Right ventricle myocardium superior (tissue), 1 donor: Measurements from ENCODE around the gene DHRS7. TPM values are rescaled to one million over a fixed set of nuclear protein-coding genes. Genes with fewer than 3 reads are reported as not detected.

Source experiments
- ATAC-seq: fragments of 200-7000 bp; cut with Tn5 transposase; one replicate; pipeline ENCODE4 v1.9.1; 2020; ENCODE audit warnings: mild to moderate bottlenecking; ENCODE audit not compliant: poor library complexity
- DNase-seq: peaks from one replicate; pipeline ENCODE4 v3.0.0-alpha.2; 2020
- intact Hi-C: fragments of 100-400 bp; cut with DNase I; formaldehyde crosslinking; loops from one replicate; pipeline ENCODE4 v1.11.2; 2022
- long read RNA-seq: library from polyadenylated mRNA; unstranded; transcript quantifications from one replicate; pipeline ENCODE4 v2.0.0, GENCODE V29; 2021
- total RNA-seq: library from RNA; stranded (reverse); fragmentation: NEBNext Ultra II Directional; extraction: Animal tissue kit (Norgen Biotek cat#: 25700); gene quantifications from one replicate; pipeline ENCODE4 v1.2.1, GENCODE V29; 2021
- donor health status: DM: no; HTN: yes; CAD: no; lungs with severe emphysema.

The DHRS7 gene
- 34.4 TPM for total RNA-seq
- long read RNA-seq, transcript DHRS7-209 (7 exons, 1,322 nt) = major isoform, 73 of 76 reads
- long read RNA-seq, partial matches to known transcripts = 0 of 76 reads
- long read RNA-seq, other reads (novel, unspliced or antisense) = 2 of 76 reads

GRCh38 chr14:60164712-60165546, at the start of gene DHRS7:
Gene DHRS7 (minus strand): TSS chr14:60165398. CDS start chr14:60165309, 89 bp downstream.
- intact Hi-C loops = loop anchor here (5.0 kb wide), 2 partner anchors 68 to 198 kb away; no protein-coding TSS in a partner anchor
- ATAC-seq = peak; percentile 99
- peak; percentile 93 for DNase-seq

- ATAC-seq (no peak), DNase-seq (no peak)
- intact Hi-C loops = no loop called here
Measured at GRCh38 chr14:60214415-60215126, 49.4 kb upstream of the DHRS7 start.

- ATAC-seq (no peak), DNase-seq (no peak)
- intact Hi-C loops = no loop called here
Measured at GRCh38 chr14:60214003-60214402, 48.8 kb upstream of the DHRS7 start.

- DNase-seq (no peak), ATAC-seq (no peak)
- intact Hi-C loops = no loop called here
Measured at GRCh38 chr14:60212503-60213371, 47.5 kb upstream of the DHRS7 start.

GRCh38 chr14:60211153-60211552, 46.0 kb upstream of the DHRS7 start:
- DNase-seq (no peak), ATAC-seq (no peak)
- intact Hi-C loops = no loop called here

- ATAC-seq (no peak), DNase-seq (no peak)
- intact Hi-C loops = no loop called here
Measured at GRCh38 chr14:60210703-60211102, 45.5 kb upstream of the DHRS7 start.

GRCh38 chr14:60206837-60207533, 41.8 kb upstream of the DHRS7 start:
- ATAC-seq = no peak
- intact Hi-C loops = no loop called here
- no peak for DNase-seq

GRCh38 chr14:60206249-60206670, 41.1 kb upstream of the DHRS7 start:
- ATAC-seq = no peak
- DNase-seq = no peak
- intact Hi-C loops = no loop called here

GRCh38 chr14:60204843-60205774, 39.9 kb upstream of the DHRS7 start:
- no peak for DNase-seq
- peak; percentile 64 for ATAC-seq
- intact Hi-C loops = no loop called here

- DNase-seq = no peak
- peak; percentile 51 for ATAC-seq
- intact Hi-C loops = no loop called here
Measured at GRCh38 chr14:60204104-60204842, 39.1 kb upstream of the DHRS7 start.

GRCh38 chr14:60199321-60199720, 34.1 kb upstream of the DHRS7 start:
- ATAC-seq (no peak), DNase-seq (no peak)
- intact Hi-C loops = loop anchor here (10.0 kb wide), 1 partner anchor 365 kb away; no protein-coding TSS in a partner anchor

- intact Hi-C loops = loop anchor here (10.0 kb wide), 1 partner anchor 367 kb away; no protein-coding TSS in a partner anchor
- no peak for DNase-seq
- ATAC-seq = no peak
Measured at GRCh38 chr14:60197629-60198303, 32.6 kb upstream of the DHRS7 start.

- ATAC-seq (no peak), DNase-seq (no peak)
- intact Hi-C loops = loop anchor here (10.0 kb wide), 1 partner anchor 369 kb away; no protein-coding TSS in a partner anchor
Measured at GRCh38 chr14:60196291-60196690, 31.1 kb upstream of the DHRS7 start.

- intact Hi-C loops = loop anchor here (10.0 kb wide), 1 partner anchor 370 kb away; no protein-coding TSS in a partner anchor
- no peak for DNase-seq
- peak; percentile 63 for ATAC-seq
Measured at GRCh38 chr14:60195179-60195810, 30.1 kb upstream of the DHRS7 start.
